ENCODE data around the gene PLK1.

Gene PLK1

GRCh38 chr16:23679274-23679985, 741 bp downstream of the PLK1 start:
- DNase-seq (ENCODE audit: low read depth in 3 of 3, low spot score in 1 of 3): no peak

- DNase-seq (ENCODE audit: low read depth in 3 of 3, low spot score in 1 of 3): no peak
Measured at GRCh38 chr16:23679986-23680336, 1.3 kb downstream of the PLK1 start.

- no peak for DNase-seq (ENCODE audit: low read depth in 3 of 3, low spot score in 1 of 3)
Measured at GRCh38 chr16:23682181-23682580, 3.5 kb downstream of the PLK1 start.

DNA sequence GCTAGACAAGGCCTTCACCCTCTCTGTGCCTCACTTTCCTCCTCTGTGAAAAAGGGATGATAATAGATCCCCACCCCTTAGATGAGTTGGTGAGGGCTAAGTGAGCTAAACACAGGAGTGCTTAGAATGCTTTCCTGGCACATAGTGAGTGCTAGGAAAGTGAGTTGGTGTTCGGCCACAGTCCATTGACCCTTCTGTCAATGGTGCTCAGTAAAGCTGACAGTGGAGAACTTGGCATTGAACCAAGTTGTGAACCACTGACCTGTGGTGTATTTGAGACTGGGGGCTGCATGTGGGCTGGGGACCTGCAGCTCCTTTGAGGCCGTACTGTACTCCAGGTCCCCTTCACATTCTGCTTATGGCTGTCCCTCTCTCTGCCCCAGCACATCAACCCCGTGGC, 4.8 kb downstream of the PLK1 start:
- DNase-seq (ENCODE audit: low read depth in 3 of 3, low spot score in 1 of 3): no peak

DNA sequence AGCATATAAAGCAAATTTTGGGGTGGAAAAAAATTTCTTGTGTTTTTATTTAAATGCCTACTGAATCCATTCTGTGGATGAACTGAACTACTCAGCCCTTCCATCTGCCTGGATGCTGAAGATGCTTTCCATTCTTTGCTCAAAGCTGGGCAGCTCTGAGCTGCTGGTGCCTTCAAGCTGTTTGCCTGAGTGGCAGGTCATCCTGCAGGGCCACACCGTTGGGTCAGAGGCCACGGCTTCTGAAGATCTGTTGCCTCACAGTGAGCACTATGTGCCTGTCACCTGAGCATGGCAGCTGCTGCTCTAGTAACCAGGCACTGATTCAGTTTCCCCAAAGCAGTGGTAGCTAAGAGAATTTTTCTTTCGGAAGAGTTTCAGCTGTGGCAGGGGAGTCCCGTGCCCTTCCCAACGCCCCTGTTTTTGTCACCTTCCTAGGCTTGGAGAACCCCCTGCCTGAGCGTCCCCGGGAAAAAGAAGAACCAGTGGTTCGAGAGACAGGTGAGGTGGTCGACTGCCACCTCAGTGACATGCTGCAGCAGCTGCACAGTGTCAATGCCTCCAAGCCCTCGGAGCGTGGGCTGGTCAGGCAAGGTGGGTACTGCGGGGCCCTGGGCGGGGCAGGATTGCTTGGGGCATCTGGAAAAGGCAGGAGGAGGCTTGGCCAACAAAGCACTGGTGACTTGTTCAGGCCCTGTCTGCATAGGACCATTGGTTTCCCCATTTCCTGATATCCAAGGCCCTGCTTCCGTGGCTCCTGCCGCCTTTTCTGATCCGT, 8.5 kb downstream of the PLK1 start:
- DNase-seq (ENCODE audit: low read depth in 3 of 3, low spot score in 1 of 3): no peak

GRCh38 chr16:23689442-23690187, 10.9 kb downstream of the PLK1 start:
- no peak for DNase-seq (ENCODE audit: low read depth in 3 of 3, low spot score in 1 of 3)

- no peak for DNase-seq (ENCODE audit: low read depth in 3 of 3, low spot score in 1 of 3)
Measured at GRCh38 chr16:23690771-23691482, 12.2 kb downstream of the PLK1 start.

GRCh38 chr16:23691483-23692189, 12.9 kb downstream of the PLK1 start:
- no peak for DNase-seq (ENCODE audit: low read depth in 3 of 3, low spot score in 1 of 3)

GRCh38 chr16:23692190-23692837, 13.6 kb downstream of the PLK1 start:
- no peak for DNase-seq (ENCODE audit: low read depth in 3 of 3, low spot score in 1 of 3)

GRCh38 chr16:23694265-23694643, 15.6 kb downstream of the PLK1 start:
- DNase-seq (ENCODE audit: low read depth in 3 of 3, low spot score in 1 of 3): no peak

- no peak for DNase-seq (ENCODE audit: low read depth in 3 of 3, low spot score in 1 of 3)
Measured at GRCh38 chr16:23694644-23695373, 16.1 kb downstream of the PLK1 start.

DNA sequence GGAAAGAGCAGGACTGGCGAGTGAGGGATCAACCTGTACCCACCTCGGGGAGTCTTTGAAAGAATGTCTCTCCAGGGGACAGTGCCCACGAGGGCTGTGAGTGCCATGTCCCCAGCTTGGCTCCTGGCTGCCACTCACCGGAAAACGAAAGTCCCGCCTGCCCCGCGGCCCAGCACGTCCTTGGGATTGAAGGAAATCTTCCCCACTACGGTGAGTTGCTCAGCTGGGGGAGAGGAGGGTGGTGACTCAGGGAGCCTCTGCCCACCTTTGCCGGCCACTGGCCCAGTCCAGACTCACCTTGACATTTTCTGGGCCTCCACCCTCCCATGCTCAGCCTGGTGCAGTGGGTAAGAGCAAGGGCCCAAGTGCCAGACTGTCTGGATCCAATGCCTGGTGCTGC, 17.1 kb downstream of the PLK1 start:
- DNase-seq (ENCODE audit: low read depth in 3 of 3, low spot score in 1 of 3): no peak

DNA sequence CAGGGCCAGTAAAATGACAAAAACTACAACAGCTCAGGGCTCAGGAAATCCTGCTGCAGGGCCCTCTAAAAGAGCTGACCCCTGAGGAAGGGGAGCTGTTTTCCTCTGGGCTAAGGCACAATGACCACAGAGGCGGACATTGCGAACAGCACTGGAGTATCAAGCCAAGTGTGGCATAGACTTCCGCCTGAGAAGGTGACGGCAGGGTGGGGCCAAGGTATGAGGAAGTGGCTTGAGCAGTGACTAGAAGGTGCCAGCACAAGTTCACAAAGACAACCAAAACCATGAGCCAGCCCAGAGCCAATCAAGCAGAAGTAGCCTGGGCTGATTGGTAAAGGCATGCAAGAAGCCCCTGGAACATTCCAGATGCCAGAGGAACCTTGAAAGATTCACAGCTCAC, 20.4 kb downstream of the PLK1 start:
- DNase-seq (ENCODE audit: low read depth in 3 of 3, low spot score in 1 of 3): no peak

- DNase-seq (ENCODE audit: low read depth in 3 of 3, low spot score in 1 of 3): no peak
Measured at GRCh38 chr16:23700093-23700492, 21.4 kb downstream of the PLK1 start.

DNA sequence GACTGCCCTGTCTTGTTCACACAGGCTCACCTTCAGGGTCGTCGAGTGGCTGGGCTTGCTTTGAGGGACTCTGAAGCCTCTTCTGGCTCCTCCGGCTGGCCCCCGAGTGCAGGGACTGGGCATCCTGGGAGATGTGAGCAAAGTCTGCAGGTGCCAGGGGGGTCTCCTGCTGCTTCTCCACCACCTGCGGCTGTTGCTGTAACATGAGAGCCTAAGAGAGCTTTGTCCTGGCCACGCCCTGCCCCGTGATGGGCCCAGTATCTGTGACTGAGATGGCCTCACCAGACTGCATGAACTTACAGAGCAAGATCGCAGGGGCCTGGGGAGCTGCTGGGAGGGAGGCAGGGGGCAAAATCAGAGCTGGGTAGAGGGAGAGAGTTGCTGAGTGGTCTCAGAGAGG, 21.8 kb downstream of the PLK1 start:
- DNase-seq (ENCODE audit: low read depth in 3 of 3, low spot score in 1 of 3): no peak

DNA sequence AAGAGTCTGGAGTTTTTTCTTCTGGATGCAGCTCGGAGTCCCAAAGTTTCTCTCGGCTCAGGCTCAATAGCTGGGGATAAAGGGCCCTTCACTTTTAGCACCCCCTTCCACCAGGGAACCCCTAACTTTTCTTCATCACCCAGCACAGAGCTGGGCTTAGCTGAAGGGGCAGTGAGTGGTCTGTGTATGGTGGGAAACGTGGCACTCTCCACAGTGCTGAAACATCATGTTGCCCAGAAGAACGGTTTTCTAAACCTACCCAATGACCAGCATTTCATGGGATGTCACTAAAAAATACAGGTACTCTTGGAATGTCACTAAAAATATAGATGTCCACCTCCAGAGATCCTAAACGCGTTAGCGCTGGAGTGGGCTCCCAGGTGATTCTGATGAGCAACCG, 22.4 kb downstream of the PLK1 start:
- no peak for DNase-seq (ENCODE audit: low read depth in 3 of 3, low spot score in 1 of 3)

DNA sequence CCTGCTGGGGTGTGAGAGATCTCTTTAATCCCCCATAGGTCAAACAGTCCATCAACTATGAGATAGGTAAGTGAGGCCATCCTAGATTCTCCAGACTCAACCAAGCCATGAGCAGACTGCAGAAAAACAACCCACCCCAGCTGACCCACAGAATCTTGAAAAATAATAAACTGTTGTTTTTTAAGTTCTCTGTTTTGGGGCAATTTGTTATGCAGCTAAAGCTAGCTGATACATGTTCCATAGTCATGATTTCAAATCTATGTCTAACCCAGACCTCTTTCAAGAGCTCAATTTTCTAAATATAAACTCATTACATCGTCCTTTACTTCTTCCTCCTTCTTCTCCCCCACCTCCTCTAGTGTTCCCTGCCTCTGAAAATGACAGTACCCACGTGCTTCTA, 24.3 kb downstream of the PLK1 start:
- DNase-seq (ENCODE audit: low read depth in 3 of 3, low spot score in 1 of 3): no peak

GRCh38 chr16:23704772-23705516, 26.3 kb downstream of the PLK1 start:
- DNase-seq (ENCODE audit: low read depth in 3 of 3, low spot score in 1 of 3): no peak

DNA sequence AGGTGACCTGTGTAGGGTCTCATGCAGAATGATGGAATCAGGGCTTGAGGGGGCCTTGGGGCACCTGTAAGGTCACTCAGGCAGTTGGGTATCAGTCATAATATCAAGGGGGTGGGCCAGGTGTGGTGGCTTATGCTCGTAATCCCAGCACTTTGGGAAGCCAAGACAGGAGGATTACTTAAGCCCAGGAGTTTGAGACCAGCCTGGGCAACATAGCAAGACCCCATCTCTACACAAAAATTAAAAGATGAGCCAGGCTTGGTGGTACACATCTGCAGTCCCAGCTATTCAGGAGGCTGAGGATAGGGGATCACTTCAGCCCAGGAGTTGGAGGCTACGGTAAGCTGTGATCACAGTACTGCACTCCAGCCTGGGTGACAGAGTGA, 26.8 kb downstream of the PLK1 start:
- no peak for DNase-seq (ENCODE audit: low read depth in 3 of 3, low spot score in 1 of 3)

Measured in stimulated activated CD4-positive, alpha-beta T cell treated with anti-CD3 and anti-CD28 coated beads, TNF-alpha, amount 100 ng/mL, for 1 hour (primary cell).